ENCODE measurements around the gene CHTF18.

Gene CHTF18

GRCh38 chr16:776824-777223 lies 11.6 kb upstream of the CHTF18 start:
- DNase-seq = no peak

GRCh38 chr16:777826-778225 lies 10.6 kb upstream of the CHTF18 start:
- no peak for DNase-seq

- no peak for DNase-seq
Measured at GRCh38 chr16:778447-778846, 10.0 kb upstream of the CHTF18 start.

- no peak for DNase-seq
Measured at GRCh38 chr16:778909-779527, 9.4 kb upstream of the CHTF18 start.

- DNase-seq = no peak
Measured at GRCh38 chr16:779561-779960, 8.9 kb upstream of the CHTF18 start.

GRCh38 chr16:780296-780695 lies 8.1 kb upstream of the CHTF18 start:
- no peak for DNase-seq

GRCh38 chr16:781346-782010 lies 6.9 kb upstream of the CHTF18 start:
- no peak for DNase-seq

GRCh38 chr16:782258-782657 lies 6.2 kb upstream of the CHTF18 start:
- DNase-seq = no peak

GRCh38 chr16:782766-783403 lies 5.5 kb upstream of the CHTF18 start:
- no peak for DNase-seq

GRCh38 chr16:783404-784161 lies 4.8 kb upstream of the CHTF18 start:
- DNase-seq = no peak

- no peak for DNase-seq
Measured at GRCh38 chr16:784431-784830, 4.0 kb upstream of the CHTF18 start.

- peak; percentile 87 for DNase-seq
Measured at GRCh38 chr16:785563-786535, 2.6 kb upstream of the CHTF18 start.

- DNase-seq = no peak
Measured at GRCh38 chr16:787321-787966, 976 bp upstream of the CHTF18 start.

GRCh38 chr16:787978-788398 lies 432 bp upstream of the CHTF18 start, which contains the start of gene RPUSD1:
Gene RPUSD1, minus strand, starts transcription at chr16:788381. Its CDS starts 644 bp downstream, at chr16:787737.
- no peak for DNase-seq

- DNase-seq = no peak
Measured at GRCh38 chr16:789191-789850, 901 bp downstream of the CHTF18 start.

GRCh38 chr16:790086-790485 lies 1.7 kb downstream of the CHTF18 start:
- DNase-seq = no peak

- DNase-seq = no peak
Measured at GRCh38 chr16:791131-791530, 2.7 kb downstream of the CHTF18 start.

- DNase-seq = no peak
Measured at GRCh38 chr16:792221-792995, 4.0 kb downstream of the CHTF18 start.

GRCh38 chr16:793414-793813 lies 5.0 kb downstream of the CHTF18 start:
- no peak for DNase-seq

GRCh38 chr16:794091-794822 lies 5.8 kb downstream of the CHTF18 start:
- no peak for DNase-seq

Measured in activated CD4-positive, alpha-beta T cell treated with anti-CD3 and anti-CD28 coated beads for 48 hours (primary cell).